ENCODE results near the gene ATP2B2. TPM values are rescaled to one million over a fixed set of nuclear protein-coding genes. Genes with fewer than 3 reads are reported as not detected.

The ATP2B2 gene
- total RNA-seq, 2 experiments from 2014 or later: not detected

- ChIA-PET POLR2A (no interaction called here), CTCF (no interaction called here)
Measured at GRCh38 chr3:10531031-10531430, 25.6 kb upstream of the ATP2B2 start.

GRCh38 chr3:10530241-10530640, 24.9 kb upstream of the ATP2B2 start:
- CTCF ChIA-PET: no interaction called here
- POLR2A ChIA-PET: no interaction called here

- CTCF ChIA-PET: no interaction called here
- POLR2A ChIA-PET: no interaction called here
Measured at GRCh38 chr3:10529809-10530208, 24.4 kb upstream of the ATP2B2 start.

- POLR2A ChIA-PET: no interaction called here
- CTCF ChIA-PET: no interaction called here
Measured at GRCh38 chr3:10528046-10528445, 22.7 kb upstream of the ATP2B2 start.

- ChIA-PET CTCF (no interaction called here), POLR2A (no interaction called here)
Measured at GRCh38 chr3:10527295-10528001, 22.1 kb upstream of the ATP2B2 start.

- CTCF ChIA-PET: no interaction called here
Measured at GRCh38 chr3:10526366-10526765, 21.0 kb upstream of the ATP2B2 start.

GRCh38 chr3:10524799-10525301, 19.5 kb upstream of the ATP2B2 start:
- ChIA-PET CTCF (no interaction called here), POLR2A (no interaction called here)

More at GRCh38 chr3:10526366-10526765, 21.0 kb upstream of the ATP2B2 start:
- POLR2A ChIA-PET: no interaction called here

GRCh38 chr3:10524270-10524669, 18.9 kb upstream of the ATP2B2 start:
- ChIA-PET POLR2A (no interaction called here), CTCF (no interaction called here)

- ChIA-PET POLR2A (no interaction called here), CTCF (no interaction called here)
Measured at GRCh38 chr3:10523561-10523960, 18.2 kb upstream of the ATP2B2 start.

GRCh38 chr3:10522646-10523303, 17.4 kb upstream of the ATP2B2 start:
- CTCF ChIA-PET: interaction anchor here (0.6 to 0.7 kb wide), 2 partner anchors 162 to 214 kb away, joined by 3 read pairs; no protein-coding TSS in a partner anchor

GRCh38 chr3:10521772-10522441, 16.5 kb upstream of the ATP2B2 start:
- CTCF ChIA-PET: interaction anchor here (0.7 kb wide), 1 partner anchor 161 kb away, joined by 3 read pairs; no protein-coding TSS in a partner anchor
- POLR2A ChIA-PET: no interaction called here

More at GRCh38 chr3:10522646-10523303, 17.4 kb upstream of the ATP2B2 start:
- POLR2A ChIA-PET: no interaction called here

- CTCF ChIA-PET: no interaction called here
- POLR2A ChIA-PET: no interaction called here
Measured at GRCh38 chr3:10520072-10520471, 14.7 kb upstream of the ATP2B2 start.

- POLR2A ChIA-PET: no interaction called here
- CTCF ChIA-PET: no interaction called here
Measured at GRCh38 chr3:10519236-10519635, 13.8 kb upstream of the ATP2B2 start.

- CTCF ChIA-PET: no interaction called here
- POLR2A ChIA-PET: no interaction called here
Measured at GRCh38 chr3:10518506-10519150, 13.2 kb upstream of the ATP2B2 start.

GRCh38 chr3:10517627-10518026, 12.2 kb upstream of the ATP2B2 start:
- ChIA-PET CTCF (no interaction called here), POLR2A (no interaction called here)

- CTCF ChIA-PET: no interaction called here
Measured at GRCh38 chr3:10516544-10517452, 11.4 kb upstream of the ATP2B2 start.

GRCh38 chr3:10515884-10516495, 10.6 kb upstream of the ATP2B2 start:
- ChIA-PET POLR2A (no interaction called here), CTCF (no interaction called here)

More at GRCh38 chr3:10516544-10517452, 11.4 kb upstream of the ATP2B2 start:
- POLR2A ChIA-PET: no interaction called here

- ChIA-PET CTCF (no interaction called here), POLR2A (no interaction called here)
Measured at GRCh38 chr3:10515396-10515795, 10.0 kb upstream of the ATP2B2 start.

GRCh38 chr3:10514407-10515069, 9.2 kb upstream of the ATP2B2 start:
- ChIA-PET POLR2A (no interaction called here), CTCF (no interaction called here)
